DOHH2 (cell line): ENCODE results near the gene RAPGEF1.

Experiments used
- H3F3A ChIP-seq: fragments of 200-600 bp; sonication (generic), shearing (Covaris generic); 2 replicates; pipeline ENCODE4 v1.6.0; 2016; ENCODE audit warnings: antibody characterized with exemption, mild to moderate bottlenecking; ENCODE audit not compliant: control insufficient read depth, insufficient read depth
- H3K27ac ChIP-seq: fragments of 200-600 bp; sonication (generic); 2 replicates; pipeline ENCODE4 v1.5.1; 2014; ENCODE audit warnings: low read depth, mild to moderate bottlenecking, low read length, moderate library complexity
- H3K27me3 ChIP-seq: fragments of 200-600 bp; sonication (generic); 2 replicates; pipeline ENCODE4 v1.6.1; 2014; ENCODE audit warnings: mild to moderate bottlenecking, low read length, mixed read lengths; ENCODE audit not compliant: control insufficient read depth
- H3K36me3 ChIP-seq: fragments of 200-600 bp; sonication (generic); 2 replicates; pipeline ENCODE4 v1.6.1; 2014; ENCODE audit warnings: mild to moderate bottlenecking, low read length, moderate library complexity, mixed read lengths; ENCODE audit not compliant: control insufficient read depth
- H3K4me1 ChIP-seq: fragments of 200-600 bp; sonication (generic); 2 replicates; pipeline ENCODE4 v1.6.1; 2014; ENCODE audit warnings: mild to moderate bottlenecking, low read length, mixed read lengths; ENCODE audit not compliant: control insufficient read depth
- H3K4me2 ChIP-seq: fragments of 200-600 bp; sonication (generic); 2 replicates; pipeline ENCODE4 v1.6.0; 2014; ENCODE audit warnings: mild to moderate bottlenecking, low read length, moderate library complexity
- H3K4me3 ChIP-seq: fragments of 200-600 bp; sonication (generic); 2 replicates; pipeline ENCODE4 v1.5.1; 2014; ENCODE audit warnings: mild to moderate bottlenecking, low read length, mixed read lengths
- H3K79me2 ChIP-seq: fragments of 200-600 bp; sonication (generic); 2 replicates; pipeline ENCODE4 v1.6.1; 2014; ENCODE audit warnings: mild to moderate bottlenecking, low read length, mixed read lengths; ENCODE audit not compliant: control insufficient read depth
- H3K9me2 ChIP-seq: fragments of 200-600 bp; sonication (generic); replicated peaks from 2 replicates; pipeline ENCODE4 v1.6.1; 2014; ENCODE audit warnings: mild to moderate bottlenecking, low read length, mixed read lengths; ENCODE audit not compliant: control insufficient read depth
- H3K9me3 ChIP-seq: fragments of 200-600 bp; sonication (generic); 2 replicates; pipeline ENCODE4 v1.6.1; 2014; ENCODE audit warnings: antibody characterized with exemption, low read length, mixed read lengths; ENCODE audit not compliant: control insufficient read depth, insufficient read depth
- H4K20me1 ChIP-seq: fragments of 200-600 bp; sonication (generic); 2 replicates; pipeline ENCODE4 v1.6.0; 2014; ENCODE audit warnings: low read depth, mild to moderate bottlenecking, antibody characterized with exemption, low read length, moderate library complexity; ENCODE audit not compliant: control insufficient read depth, insufficient read depth
- EZH2phosphoT487 ChIP-seq: fragments of 200-600 bp; sonication (generic); IDR thresholded peaks from 2 replicates; pipeline ENCODE4 v1.6.1; 2017; ENCODE audit warnings: borderline replicate concordance, mild to moderate bottlenecking, antibody characterized with exemption, low read length, moderate library complexity, mixed read lengths
- TF ChIP-seq, protein P1 (sequence below): fragments of 200-600 bp; sonication (generic); IDR thresholded peaks from one replicate; pipeline ENCODE4 v1.5.1; 2014; ENCODE audit warnings: antibody characterized with exemption, mild to moderate bottlenecking, low read depth, low read length; ENCODE audit not compliant: poor library complexity, severe bottlenecking

RAPGEF1 gene

GRCh38 chr9:131748411-131748955 lies 8.6 kb upstream of the RAPGEF1 start:
- Histone ChIP-seq H3K36me3 (no peaks in the 10 kb centered on the region), H4K20me1 (no peaks in the 10 kb centered on the region), H3K27ac (peak overlapping the region; percentile 10; the same call in 1 of the 2 replicates), H3F3A (peaks cover 5% of the 10 kb centered on the region; the same call in 1 of the 2 replicates), H3K27me3 (peaks cover 2% of the 10 kb centered on the region; the same call in 1 of the 2 replicates), H3K4me2 (peak overlapping the region; percentile 32; the same call in 1 of the 2 replicates), H3K9me2 (no peaks in the 10 kb centered on the region), H3K9me3 (no peaks in the 10 kb centered on the region), H3K79me2 (no peaks in the 10 kb centered on the region), H3K4me3 (peak overlapping the region; percentile 25; the same call in 1 of the 2 replicates), H3K4me1 (peaks cover 47% of the 10 kb centered on the region)
- no peak for TF ChIP-seq EZH2phosphoT487
- TF ChIP-seq, protein P1, sequence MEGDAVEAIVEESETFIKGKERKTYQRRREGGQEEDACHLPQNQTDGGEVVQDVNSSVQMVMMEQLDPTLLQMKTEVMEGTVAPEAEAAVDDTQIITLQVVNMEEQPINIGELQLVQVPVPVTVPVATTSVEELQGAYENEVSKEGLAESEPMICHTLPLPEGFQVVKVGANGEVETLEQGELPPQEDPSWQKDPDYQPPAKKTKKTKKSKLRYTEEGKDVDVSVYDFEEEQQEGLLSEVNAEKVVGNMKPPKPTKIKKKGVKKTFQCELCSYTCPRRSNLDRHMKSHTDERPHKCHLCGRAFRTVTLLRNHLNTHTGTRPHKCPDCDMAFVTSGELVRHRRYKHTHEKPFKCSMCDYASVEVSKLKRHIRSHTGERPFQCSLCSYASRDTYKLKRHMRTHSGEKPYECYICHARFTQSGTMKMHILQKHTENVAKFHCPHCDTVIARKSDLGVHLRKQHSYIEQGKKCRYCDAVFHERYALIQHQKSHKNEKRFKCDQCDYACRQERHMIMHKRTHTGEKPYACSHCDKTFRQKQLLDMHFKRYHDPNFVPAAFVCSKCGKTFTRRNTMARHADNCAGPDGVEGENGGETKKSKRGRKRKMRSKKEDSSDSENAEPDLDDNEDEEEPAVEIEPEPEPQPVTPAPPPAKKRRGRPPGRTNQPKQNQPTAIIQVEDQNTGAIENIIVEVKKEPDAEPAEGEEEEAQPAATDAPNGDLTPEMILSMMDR: no peak

DNA sequence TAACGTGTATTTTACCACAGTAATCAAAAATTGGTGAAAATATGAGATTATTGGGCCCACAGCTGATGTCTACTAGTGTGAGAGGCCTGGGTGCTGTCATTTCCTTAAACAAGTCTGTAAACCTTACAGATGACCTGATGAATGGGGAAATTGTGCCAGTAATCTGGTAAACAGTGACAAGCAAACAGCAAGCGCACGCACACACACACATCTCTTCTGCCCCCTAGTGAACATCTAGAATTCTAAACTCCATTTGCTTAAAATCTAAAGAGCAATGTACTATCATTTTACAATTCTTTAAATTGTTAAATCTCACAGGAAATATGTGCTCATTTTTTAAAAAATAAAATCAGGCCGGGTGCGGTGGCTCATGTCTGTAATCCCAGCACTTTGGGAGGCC lies 7.5 kb upstream of the RAPGEF1 start:
- Histone ChIP-seq H3K9me3 (no peaks in the 10 kb centered on the region), H3K27ac (no peak overlapping the region), H3K9me2 (no peaks in the 10 kb centered on the region), H3K36me3 (no peaks in the 10 kb centered on the region), H3K4me1 (peaks cover 58% of the 10 kb centered on the region), H3F3A (peaks cover 5% of the 10 kb centered on the region; the same call in 1 of the 2 replicates), H3K79me2 (no peaks in the 10 kb centered on the region), H4K20me1 (no peaks in the 10 kb centered on the region), H3K27me3 (peaks cover 2% of the 10 kb centered on the region; the same call in 1 of the 2 replicates), H3K4me3 (no peak overlapping the region), H3K4me2 (peak overlapping the region; percentile 47)
- TF ChIP-seq EZH2phosphoT487: no peak
- TF ChIP-seq, protein P1: peak; percentile 68

GRCh38 chr9:131745610-131746009 lies 5.7 kb upstream of the RAPGEF1 start:
- Histone ChIP-seq H3K4me1 (peaks cover 64% of the 10 kb centered on the region), H3K79me2 (no peaks in the 10 kb centered on the region), H3K4me2 (no peak overlapping the region), H3F3A (peaks cover 5% of the 10 kb centered on the region; the same call in 1 of the 2 replicates), H4K20me1 (no peaks in the 10 kb centered on the region), H3K4me3 (no peak overlapping the region), H3K9me2 (no peaks in the 10 kb centered on the region), H3K27ac (no peak overlapping the region), H3K9me3 (no peaks in the 10 kb centered on the region), H3K36me3 (no peaks in the 10 kb centered on the region), H3K27me3 (peaks cover 2% of the 10 kb centered on the region; the same call in 1 of the 2 replicates)
- TF ChIP-seq, protein P1: no peak
- no peak for TF ChIP-seq EZH2phosphoT487
